Measurements from ENCODE around the gene PKD1. TPM values are rescaled to one million over a fixed set of nuclear protein-coding genes. Genes with fewer than 3 reads are reported as not detected.
"Not testable (repeated sequence)": the region's sequence is repeated elsewhere in the genome, so short reads cannot be mapped to it uniquely, and the experiment has no call there.

Gene PKD1
- total RNA-seq, 1 donor from 2014 or later: 78.4 TPM

GRCh38 chr16:2152695-2153506, 17.2 kb upstream of the PKD1 start:
- intact Hi-C loops (cut with micrococcal nuclease): loop anchor here (10.0 kb wide), 1 partner anchor 522 kb away; no protein-coding TSS in a partner anchor

GRCh38 chr16:2151188-2152091, 15.7 kb upstream of the PKD1 start:
- intact Hi-C loops (cut with micrococcal nuclease): loop anchor here (10.0 kb wide), 1 partner anchor 523 kb away; no protein-coding TSS in a partner anchor

GRCh38 chr16:2150418-2151187, 14.9 kb upstream of the PKD1 start:
- intact Hi-C loops (cut with micrococcal nuclease): loop anchor here (10.0 kb wide), 1 partner anchor 524 kb away; no protein-coding TSS in a partner anchor

- intact Hi-C loops (cut with micrococcal nuclease): loop anchor here (10.0 kb wide), 1 partner anchor 525 kb away; no protein-coding TSS in a partner anchor
Observed at GRCh38 chr16:2149630-2150417, 14.1 kb upstream of the PKD1 start.

GRCh38 chr16:2148714-2149629, 13.3 kb upstream of the PKD1 start:
- intact Hi-C loops (cut with micrococcal nuclease): no loop called here

- intact Hi-C loops (cut with micrococcal nuclease): no loop called here
Observed at GRCh38 chr16:2147981-2148671, 12.4 kb upstream of the PKD1 start, which contains the start of gene RAB26. Gene RAB26 (plus strand): TSS chr16:2148625. CDS start chr16:2148784, 159 bp downstream.

- intact Hi-C loops (cut with micrococcal nuclease): no loop called here
Observed at GRCh38 chr16:2147378-2147777, 11.7 kb upstream of the PKD1 start.

- intact Hi-C loops (cut with micrococcal nuclease): no loop called here
Observed at GRCh38 chr16:2145843-2146242, 10.1 kb upstream of the PKD1 start.

GRCh38 chr16:2143878-2144485, 8.3 kb upstream of the PKD1 start:
- intact Hi-C loops (cut with micrococcal nuclease): loop anchor here (5.0 kb wide), 1 partner anchor 282 kb away; no protein-coding TSS in a partner anchor

- intact Hi-C loops (cut with micrococcal nuclease): loop anchor here (5.0 kb wide), 1 partner anchor 281 kb away; no protein-coding TSS in a partner anchor
Observed at GRCh38 chr16:2142942-2143877, 7.5 kb upstream of the PKD1 start.

GRCh38 chr16:2135071-2135470, 627 bp downstream of the PKD1 start:
- intact Hi-C loops (cut with micrococcal nuclease): not testable (repeated sequence)

- intact Hi-C loops (cut with micrococcal nuclease): not testable (repeated sequence)
Observed at GRCh38 chr16:2133797-2134196, 1.9 kb downstream of the PKD1 start.

GRCh38 chr16:2129890-2130447, 5.7 kb downstream of the PKD1 start:
- intact Hi-C loops (cut with micrococcal nuclease): not testable (repeated sequence)

GRCh38 chr16:2129251-2129650, 6.4 kb downstream of the PKD1 start:
- intact Hi-C loops (cut with micrococcal nuclease): not testable (repeated sequence)

- intact Hi-C loops (cut with micrococcal nuclease): not testable (repeated sequence)
Observed at GRCh38 chr16:2127630-2128280, 7.9 kb downstream of the PKD1 start.
